Testis (tissue), 3 donors: ENCODE data around the gene ALDH9A1. TPM values are rescaled to one million over a fixed set of nuclear protein-coding genes. Genes with fewer than 3 reads are reported as not detected.

Experiments
- DNase-seq: peaks from one replicate; pipeline ENCODE4 v3.0.0-alpha.2; 2019
- H3K27ac ChIP-seq, 2 donors: fragments of 200-600 bp; sonication (generic); one replicate each; pipeline ENCODE4 v1.5.1; 2019
- H3K27me3 ChIP-seq: fragments of 200-600 bp; sonication (generic); one replicate; pipeline ENCODE4 v1.5.1; 2019
- H3K36me3 ChIP-seq: fragments of 200-600 bp; sonication (generic); one replicate; pipeline ENCODE4 v1.5.1; 2017; ENCODE audit warnings: low read depth; ENCODE audit errors: missing control alignments
- H3K4me1 ChIP-seq: fragments of 200-600 bp; sonication (generic); one replicate; pipeline ENCODE4 v1.5.1; 2019
- H3K4me3 ChIP-seq, 2 donors: fragments of 200-600 bp; sonication (generic); one replicate each; pipeline ENCODE4 v1.5.1; 2017 to 2019
- H3K9me3 ChIP-seq: fragments of 200-600 bp; sonication (generic); one replicate; pipeline ENCODE4 v1.5.1; 2017
- CTCF ChIP-seq, 3 experiments: fragments of 450-650 bp in 2 of 3; fragments of 200-600 bp in 1 of 3; sonication (generic) in 1 of 3; IDR thresholded peaks; one replicate each; pipeline ENCODE4 v1.5.1; 2016 to 2019; ENCODE audit warnings: antibody characterized with exemption in 3 of 3, mild to moderate bottlenecking in 2 of 3, moderate library complexity in 1 of 3
- POLR2A ChIP-seq: fragments of 450-650 bp; IDR thresholded peaks from one replicate; pipeline ENCODE4 v1.6.1; 2017; ENCODE audit warnings: antibody characterized with exemption, mild to moderate bottlenecking, moderate library complexity
- WGBS, 2 donors: methylation state at CpG; one replicate each; pipeline ENCODE4 v1.1.5; 2018; 5-methylcytosine and 5-hydroxymethylcytosine counted together
- intact Hi-C: fragments of 100-400 bp; cut with DNase I; formaldehyde crosslinking; loops from one replicate; pipeline ENCODE4 v1.15.1; 2023; ENCODE audit warnings: low total_unique reads
- polyA plus RNA-seq: library from polyadenylated mRNA; stranded (reverse); fragments of 350-450 nt; fragmentation: Illumina TruSeq; extraction: RNeasy Lipid Tissue Mini Kit (QIAGEN cat#74804); gene quantifications from one replicate; pipeline ENCODE4 v1.2.3, GENCODE V29; 2014; ENCODE audit warnings: low read depth, low replicate concordance; ENCODE audit not compliant: insufficient read depth
- total RNA-seq, 2 donors: library from RNA; depleted of rRNA; stranded (reverse); fragments of >200 nt; gene quantifications; one replicate each; pipeline ENCODE4 v1.2.3, GENCODE V29; 2016

The ALDH9A1 gene
- total and polyA plus RNA-seq, 3 donors from 2014 or later = 144 to 201 (median 188) TPM

- peak overlapping the region; percentile 74 to 79 for H3K4me3 ChIP-seq
- intact Hi-C loops = loop anchor here (10.0 kb wide), 1 partner anchor 133 kb away; the partner anchor contains the start of gene TMCO1
- H3K36me3 ChIP-seq = no peaks in the 10 kb centered on the region
- WGBS, 2 donors = 0 to 1% methylated on average over 30 to 31 of the region's 31 CpGs
- peak overlapping the region; percentile 84 to 91 for H3K27ac ChIP-seq
- peak; percentile 62 for DNase-seq
- no peaks in the 10 kb centered on the region for H3K27me3 ChIP-seq
- H3K9me3 ChIP-seq = no peaks in the 10 kb centered on the region
- H3K4me1 ChIP-seq = peaks cover 37% of the 10 kb centered on the region
- TF ChIP-seq POLR2A (no peak), CTCF (IDR thresholded peaks at IDR 0.05) (no peak)
These were observed 66.8 kb downstream of the ALDH9A1 start for GRCh38 chr1:165631342-165632151.

- H3K36me3 ChIP-seq = no peaks in the 10 kb centered on the region
- peak within 1 kb of the TSS; percentile 74 to 79 for H3K4me3 ChIP-seq
- DNase-seq = peak; percentile 97
- TF ChIP-seq CTCF (IDR thresholded peaks at IDR 0.05) (peak in 2 of 3 experiments; percentile 14 to 16), POLR2A (peak; percentile 21)
- peaks cover 37% of the 10 kb centered on the region for H3K4me1 ChIP-seq
- no peaks in the 10 kb centered on the region for H3K9me3 ChIP-seq
- WGBS, 2 donors = 0% methylated on average over 26 to 56 of the region's 56 CpGs
- no peaks in the 10 kb centered on the region for H3K27me3 ChIP-seq
- intact Hi-C loops = loop anchor here (10.0 kb wide), 1 partner anchor 134 kb away; the partner anchor contains the start of gene TMCO1
- H3K27ac ChIP-seq = peak within 1 kb of the TSS; percentile 84 to 91
These were observed 67.6 kb downstream of the ALDH9A1 start, which contains the start of gene MGST3 for GRCh38 chr1:165630629-165631341. TSS of gene MGST3 (plus strand) at chr1:165631234. CDS start at chr1:165649848, 18,614 bp downstream.

- no peak for DNase-seq
- 3 to 4% methylated on average over 26 of the region's 26 CpGs for WGBS, 2 donors
- intact Hi-C loops = loop anchor here (10.0 kb wide), 1 partner anchor 135 kb away; the partner anchor contains the start of gene TMCO1
These were observed 68.3 kb downstream of the ALDH9A1 start for GRCh38 chr1:165629848-165630628.

More at GRCh38 chr1:165629848-165630628, 68.3 kb downstream of the ALDH9A1 start:
- Histone ChIP-seq H3K4me1 (peaks cover 30% of the 10 kb centered on the region), H3K27me3 (no peaks in the 10 kb centered on the region), H3K36me3 (no peaks in the 10 kb centered on the region), H3K9me3 (no peaks in the 10 kb centered on the region), H3K4me3 (peak overlapping the region; percentile 74 to 79), H3K27ac (peak overlapping the region; percentile 84 to 91)
- TF ChIP-seq POLR2A = no peak
- TF ChIP-seq CTCF (IDR thresholded peaks at IDR 0.05) = no peak
